Peyer's patch (tissue), 4 donors: Measurements from ENCODE around the gene MACROD2.

ENCODE experiments used
- CTCF ChIP-seq, 6 experiments: fragments of 450-650 bp in 4 of 6; fragments of 200-600 bp in 2 of 6; sonication (generic) in 1 of 6; IDR thresholded peaks; one replicate each; pipeline ENCODE4 v1.5.1; 2017 to 2019; ENCODE audit warnings: antibody characterized with exemption in 6 of 6, mild to moderate bottlenecking in 3 of 6, moderate library complexity in 1 of 6
- POLR2A ChIP-seq, 2 donors: fragments of 450-650 bp; IDR thresholded peaks; one replicate each; pipeline ENCODE4 v1.5.1; 2017; ENCODE audit warnings: antibody characterized with exemption in 2 of 2, mild to moderate bottlenecking in 2 of 2, moderate library complexity in 2 of 2

- TF ChIP-seq POLR2A (IDR thresholded peaks at IDR 0.05) = no peak
- TF ChIP-seq CTCF (IDR thresholded peaks at IDR 0.05) = peak in 2 of 6 experiments; percentile 5 to 22
Observed at GRCh38 chr20:15643713-15644112, 1648.4 kb downstream of the MACROD2 start.
